ENCODE results near the gene FLNA.

- TF ChIP-seq, protein P1, sequence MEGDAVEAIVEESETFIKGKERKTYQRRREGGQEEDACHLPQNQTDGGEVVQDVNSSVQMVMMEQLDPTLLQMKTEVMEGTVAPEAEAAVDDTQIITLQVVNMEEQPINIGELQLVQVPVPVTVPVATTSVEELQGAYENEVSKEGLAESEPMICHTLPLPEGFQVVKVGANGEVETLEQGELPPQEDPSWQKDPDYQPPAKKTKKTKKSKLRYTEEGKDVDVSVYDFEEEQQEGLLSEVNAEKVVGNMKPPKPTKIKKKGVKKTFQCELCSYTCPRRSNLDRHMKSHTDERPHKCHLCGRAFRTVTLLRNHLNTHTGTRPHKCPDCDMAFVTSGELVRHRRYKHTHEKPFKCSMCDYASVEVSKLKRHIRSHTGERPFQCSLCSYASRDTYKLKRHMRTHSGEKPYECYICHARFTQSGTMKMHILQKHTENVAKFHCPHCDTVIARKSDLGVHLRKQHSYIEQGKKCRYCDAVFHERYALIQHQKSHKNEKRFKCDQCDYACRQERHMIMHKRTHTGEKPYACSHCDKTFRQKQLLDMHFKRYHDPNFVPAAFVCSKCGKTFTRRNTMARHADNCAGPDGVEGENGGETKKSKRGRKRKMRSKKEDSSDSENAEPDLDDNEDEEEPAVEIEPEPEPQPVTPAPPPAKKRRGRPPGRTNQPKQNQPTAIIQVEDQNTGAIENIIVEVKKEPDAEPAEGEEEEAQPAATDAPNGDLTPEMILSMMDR (IDR thresholded peaks at IDR 0.05) = no peak
- TF ChIP-seq BHLHE40 (IDR thresholded peaks at IDR 0.05; ENCODE audit: low read depth, low read length) = no peak
- TF ChIP-seq CBX2 (IDR thresholded peaks at IDR 0.05; ENCODE audit: borderline replicate concordance, low read depth) = no peak
- no peak for TF ChIP-seq JUNB (IDR thresholded peaks at IDR 0.05)
- no peak for TF ChIP-seq MYC (IDR thresholded peaks at IDR 0.05; ENCODE audit: borderline replicate concordance, low read length)
- no peak for TF ChIP-seq E2F6 (IDR thresholded peaks at IDR 0.05; ENCODE audit: borderline replicate concordance, low read depth)
- no peak for TF ChIP-seq CEBPB (IDR thresholded peaks at IDR 0.05)
- TF ChIP-seq SMC3 (IDR thresholded peaks at IDR 0.05) = no peak
- no peak for TF ChIP-seq POLR2A (IDR thresholded peaks at IDR 0.05; ENCODE audit: low read length)
- TF ChIP-seq RAD21 (conservative IDR thresholded peaks at IDR 0.05 in 1 of 2, IDR thresholded peaks at IDR 0.05 in 1 of 2) = no peak
- no peak for TF ChIP-seq USF2 (IDR thresholded peaks at IDR 0.05)
Observed at GRCh38 chrX:154365052-154365600, 9.3 kb downstream of the FLNA start.

Measured in A549 (cell line).